Iris pigment epithelial cell (primary cell): ENCODE data around the gene GNG10.
"Not testable (repeated sequence)": the region's sequence is repeated elsewhere in the genome, so short reads cannot be mapped to it uniquely, and the experiment has no call there.

Experiments
- DNase-seq: peaks from one replicate; pipeline ENCODE4 v3.0.0-alpha.2; 2011; ENCODE audit warnings: low read depth

The GNG10 gene

DNA sequence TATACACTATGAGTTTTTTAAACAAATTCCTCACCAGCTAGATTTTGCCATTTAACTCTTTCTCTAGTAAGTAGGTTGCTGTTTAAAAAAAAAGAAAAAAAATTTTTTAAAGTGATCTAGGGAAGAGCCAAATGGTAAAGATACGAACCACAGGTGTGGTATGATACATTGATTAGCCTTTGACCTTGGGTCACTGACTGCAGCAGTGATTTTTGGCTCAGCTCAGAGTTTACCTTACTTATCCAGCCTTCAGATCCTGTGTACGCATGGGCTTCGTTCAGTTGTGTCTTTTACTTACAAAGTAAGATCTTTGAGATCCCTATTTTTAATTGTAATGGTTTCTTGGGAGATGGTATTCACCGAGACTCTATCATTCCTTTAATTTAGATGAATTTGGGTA lies 12.4 kb upstream of the GNG10 start:
- DNase-seq, result no peak

DNA sequence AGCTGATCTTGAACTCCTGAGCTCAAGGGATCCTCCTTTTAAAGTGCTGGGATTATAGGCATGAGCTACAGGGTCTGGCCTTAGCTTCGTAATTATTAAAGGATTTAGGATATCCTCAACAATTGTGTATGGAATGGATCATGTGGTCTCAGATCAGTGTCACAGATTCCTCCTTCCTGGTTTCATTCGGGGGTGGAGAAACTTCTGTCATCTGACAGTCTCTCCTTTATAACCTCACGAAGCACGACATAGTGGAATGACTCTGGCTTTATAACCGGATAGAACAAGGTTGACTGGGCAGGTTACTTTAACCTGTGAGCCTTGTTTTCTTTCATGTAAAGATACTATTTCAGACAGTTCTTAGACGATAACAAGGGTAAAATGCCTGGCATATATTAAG lies 4.4 kb upstream of the GNG10 start:
- DNase-seq, result no peak

DNA sequence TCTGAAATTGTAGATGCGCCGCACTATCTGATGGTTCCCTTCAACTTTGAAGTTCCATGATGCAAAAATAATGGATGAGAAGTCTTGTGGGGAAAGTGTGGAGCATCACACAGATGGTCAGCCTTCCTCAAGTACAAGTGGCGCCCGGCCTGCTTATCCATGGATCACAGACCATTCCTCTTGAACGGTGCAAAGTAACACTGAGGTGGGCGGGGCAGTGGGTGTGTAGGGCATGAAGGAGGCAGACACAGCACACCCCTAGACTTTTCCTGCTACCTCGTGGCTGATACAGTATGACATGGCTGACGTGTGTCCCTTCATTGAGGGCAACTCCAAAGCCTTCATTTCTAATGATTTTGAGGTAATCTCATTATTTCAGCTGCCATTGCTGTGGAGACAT lies 2.5 kb upstream of the GNG10 start:
- DNase-seq, result no peak

DNA sequence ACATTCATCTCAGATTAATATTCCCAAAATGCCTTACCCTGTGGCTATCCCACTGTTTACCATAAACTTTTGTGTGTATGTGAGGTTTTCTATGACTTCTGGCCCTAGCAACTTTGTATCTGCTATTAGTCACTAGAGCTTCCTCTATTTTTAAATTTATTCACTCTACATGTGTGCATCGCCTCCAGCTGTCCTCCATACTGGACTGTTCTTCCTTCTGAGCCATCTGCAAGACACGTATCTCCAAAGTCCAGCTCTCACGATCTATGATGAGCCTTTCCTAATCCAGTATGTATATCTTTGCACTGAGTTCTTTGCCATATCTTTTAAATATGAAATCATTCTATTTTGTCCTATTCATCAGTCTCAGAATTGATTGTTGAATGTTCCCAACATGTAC lies 1.7 kb upstream of the GNG10 start:
- no peak for DNase-seq

DNA sequence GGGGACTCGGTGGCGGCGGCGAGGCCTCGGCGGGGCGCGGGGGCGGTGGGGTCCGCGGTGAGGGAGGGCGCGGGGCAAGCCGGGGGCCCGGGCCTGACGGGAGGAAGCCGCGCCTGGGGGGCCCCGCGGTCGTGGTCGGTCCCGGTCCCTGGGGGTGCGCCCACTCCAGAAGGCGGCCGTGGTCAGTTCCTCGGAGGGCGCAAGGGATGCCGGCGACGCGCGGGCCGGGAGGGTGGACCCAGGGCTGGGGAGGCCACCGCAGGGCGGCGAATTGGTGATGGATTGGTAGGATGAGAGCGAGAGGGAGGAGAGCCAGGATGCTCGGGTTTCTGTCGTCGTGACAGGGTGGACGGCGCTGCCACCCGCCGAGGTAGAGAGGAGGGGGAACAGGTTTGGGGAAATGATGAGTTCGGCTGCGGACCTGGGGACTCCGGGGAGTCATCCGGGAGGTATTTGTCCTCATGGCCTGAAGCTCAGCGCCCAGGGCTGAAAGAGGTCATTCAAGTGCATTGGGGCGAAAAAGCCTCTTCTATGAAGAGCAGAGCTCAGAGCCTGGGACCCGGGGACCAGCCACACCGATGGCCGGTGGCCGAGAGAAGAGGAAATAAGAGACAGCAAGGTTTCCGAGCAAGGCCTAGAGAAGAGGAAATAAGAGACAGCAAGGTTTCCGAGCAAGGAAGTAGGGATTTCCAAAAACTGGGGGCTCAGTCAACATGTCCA lies 557 bp downstream of the GNG10 start:
- DNase-seq, result peak; percentile 34

DNA sequence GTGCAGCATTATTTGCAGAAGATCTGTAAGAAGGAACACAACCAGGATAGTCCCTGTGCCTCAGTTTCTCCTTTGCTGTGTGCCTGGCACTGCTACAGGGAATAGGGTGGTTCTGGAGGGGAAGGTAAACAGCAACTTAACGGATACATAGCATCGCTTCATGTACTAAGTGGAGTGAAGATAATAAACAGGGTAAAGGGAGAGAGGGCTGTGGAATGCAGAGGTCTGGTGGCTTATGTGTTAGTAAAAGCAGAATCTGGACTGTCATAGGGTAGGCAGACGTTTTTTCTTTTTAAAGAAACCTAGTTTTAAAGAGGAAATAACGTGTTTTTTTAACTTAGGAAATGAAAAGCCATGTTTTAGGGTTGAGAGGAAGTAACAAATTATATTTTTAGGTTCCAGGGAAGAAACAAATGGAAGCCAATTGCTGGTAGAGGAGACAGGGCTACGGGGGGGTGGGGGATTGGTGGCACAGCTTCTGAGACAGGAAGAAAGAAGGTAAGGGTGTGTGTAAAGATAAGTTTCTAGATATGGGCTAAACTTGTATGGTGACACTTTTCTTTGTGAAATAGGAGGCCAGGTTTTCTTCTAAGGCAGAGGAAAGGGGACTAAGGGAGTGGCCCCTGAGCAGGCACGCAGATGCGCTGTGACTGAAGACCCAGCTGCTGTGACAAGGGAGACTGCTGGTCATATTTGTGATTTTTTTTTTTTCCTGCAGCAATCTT lies 1.3 kb downstream of the GNG10 start:
- DNase-seq, result peak; percentile 15

DNA sequence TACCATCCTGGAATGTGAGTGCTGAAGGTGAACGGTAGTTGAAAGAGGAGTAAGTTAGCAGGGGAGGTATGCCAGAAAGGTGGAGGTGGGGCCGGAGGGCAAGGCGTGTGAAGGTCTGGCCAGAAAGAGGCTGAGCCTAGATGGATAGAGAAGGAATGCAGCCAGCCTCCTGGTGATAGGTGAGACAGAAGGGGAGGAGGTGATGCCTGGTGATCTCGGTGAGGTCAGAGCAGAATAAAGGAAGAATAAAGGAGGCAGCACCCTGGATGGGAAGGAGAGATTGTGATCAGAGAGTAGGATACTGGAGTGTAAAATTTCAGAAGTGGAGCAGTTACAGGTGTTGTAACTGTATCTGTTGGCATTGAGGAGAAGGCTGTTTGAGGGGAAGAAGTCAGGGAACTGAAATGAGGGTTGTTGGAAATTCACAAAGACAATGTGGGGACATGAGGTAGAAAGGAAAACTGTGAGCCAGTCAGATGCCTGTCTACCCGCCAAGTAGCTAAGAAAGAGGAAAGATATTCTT lies 2.0 kb downstream of the GNG10 start:
- DNase-seq, result no peak

DNA sequence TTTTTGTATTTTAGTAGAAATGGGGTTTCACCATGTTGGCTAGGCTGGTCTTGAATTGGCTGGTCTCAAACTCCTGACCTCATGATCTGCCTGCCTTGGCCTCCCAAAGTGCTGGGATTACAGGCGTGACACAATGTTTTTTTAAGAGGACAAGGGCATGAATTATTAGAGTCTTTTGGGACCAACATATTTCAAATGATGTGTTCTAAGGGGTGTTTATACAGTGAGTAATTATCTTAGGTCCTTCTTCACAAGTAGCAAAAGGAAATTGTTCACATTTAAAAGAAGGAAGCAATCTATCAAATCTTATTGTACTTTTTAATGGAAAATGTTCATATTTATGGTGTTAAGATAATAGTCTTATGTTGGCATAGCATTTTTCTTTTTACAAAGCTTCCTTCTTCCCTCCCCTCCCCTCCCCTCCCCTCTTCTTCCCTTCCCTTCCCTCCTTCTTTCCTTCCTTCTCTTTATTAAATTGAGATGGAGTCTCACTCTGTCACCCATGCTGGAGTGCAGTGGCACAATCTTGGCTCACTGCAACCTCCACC lies 6.7 kb downstream of the GNG10 start:
- DNase-seq, result no peak

DNA sequence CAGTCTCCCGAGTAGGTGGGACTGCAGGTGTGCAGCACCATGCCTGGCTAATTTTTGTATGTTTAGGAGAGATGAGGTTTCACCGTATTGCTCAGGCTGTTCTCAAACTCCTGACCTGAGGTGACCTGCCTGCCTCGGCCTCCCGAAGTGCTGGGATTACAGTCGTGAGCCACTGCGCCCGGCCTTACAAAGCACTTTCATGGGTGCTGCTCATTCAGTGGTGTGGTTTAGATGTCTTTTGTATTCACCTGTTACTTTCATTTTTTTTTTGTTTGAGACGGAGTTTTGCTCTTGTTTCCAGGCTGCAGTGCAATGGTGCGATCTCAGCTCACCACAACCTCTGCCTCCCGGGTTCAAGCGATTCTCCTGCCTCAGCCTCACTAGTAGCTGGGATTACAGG lies 7.2 kb downstream of the GNG10 start:
- not testable (repeated sequence) for DNase-seq

DNA sequence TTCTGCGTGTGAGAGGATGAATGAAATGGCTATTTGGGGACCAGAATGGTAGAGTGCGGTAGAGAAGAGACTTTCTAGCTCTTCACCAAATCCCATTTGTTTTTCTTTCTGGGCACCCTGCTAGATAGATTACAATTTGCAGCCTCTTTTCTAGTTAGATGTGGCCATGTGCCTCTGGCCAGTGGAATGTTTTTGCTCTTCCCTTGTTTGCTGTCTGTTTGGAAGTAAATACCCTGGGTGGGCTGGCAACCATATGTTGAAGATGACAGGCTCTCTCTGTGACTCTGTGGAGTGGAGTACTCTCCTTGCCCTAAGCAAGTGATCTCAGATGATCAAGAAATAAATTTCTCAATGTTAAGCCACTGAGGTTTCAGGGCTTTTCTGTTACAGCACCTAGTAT lies 12.9 kb downstream of the GNG10 start:
- no peak for DNase-seq

DNA sequence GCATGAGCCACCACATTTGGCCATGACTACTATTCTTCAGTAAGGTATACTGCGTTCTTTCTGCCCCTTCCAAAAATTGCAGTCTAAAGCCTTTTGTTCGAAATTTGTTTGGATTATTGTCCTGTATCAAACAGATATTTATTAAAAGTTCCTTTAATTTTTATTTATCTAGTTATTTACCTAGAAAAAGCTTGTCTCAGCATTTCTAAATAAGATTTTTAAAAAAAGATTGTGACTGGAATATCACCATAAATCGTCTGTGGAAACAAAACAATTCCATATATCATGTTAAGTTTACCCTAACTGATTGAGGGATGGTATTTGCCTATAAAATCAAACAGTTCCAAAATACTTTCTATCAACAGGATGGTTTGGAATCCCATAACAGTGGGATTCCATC lies 14.7 kb downstream of the GNG10 start:
- DNase-seq, result no peak

DNA sequence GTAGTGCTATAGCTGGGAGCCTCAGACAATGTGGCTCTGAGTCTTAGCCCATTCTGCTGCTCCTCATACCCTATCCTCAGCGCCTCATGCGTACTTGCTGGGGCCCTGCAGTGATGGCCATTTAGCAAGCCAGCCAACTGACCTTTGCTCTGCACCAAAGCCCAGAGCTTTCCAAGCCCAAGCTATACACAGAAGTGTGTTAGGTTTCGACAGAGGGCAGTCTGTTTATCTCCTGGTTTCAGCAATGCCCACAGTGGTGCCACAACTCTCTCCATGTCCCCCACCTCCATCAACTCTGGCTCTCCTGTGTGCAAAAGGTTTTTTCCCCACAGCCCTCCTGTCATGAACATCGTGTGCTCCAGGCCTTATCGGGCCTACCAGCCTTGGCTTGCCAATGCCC lies 16.9 kb downstream of the GNG10 start:
- no peak for DNase-seq

DNA sequence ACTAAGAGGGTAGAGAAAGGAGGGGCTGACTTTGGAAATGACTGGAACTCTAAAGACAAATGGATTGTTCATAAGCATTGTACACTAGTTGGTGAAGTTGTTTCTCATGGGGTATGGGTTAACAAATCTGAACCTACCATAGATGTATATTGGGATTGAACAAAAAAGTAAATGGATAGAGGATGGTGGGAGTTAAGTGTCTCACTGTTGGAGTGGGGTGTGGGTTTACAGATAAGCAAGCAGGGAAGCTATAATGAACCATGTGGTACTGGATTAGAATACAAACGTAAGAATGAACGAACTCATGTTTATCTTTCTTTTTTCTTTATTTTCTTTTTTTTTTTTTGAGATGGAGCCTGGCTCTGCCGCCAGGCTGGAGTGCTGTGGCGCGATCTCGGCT lies 17.8 kb downstream of the GNG10 start:
- DNase-seq, result no peak

DNA sequence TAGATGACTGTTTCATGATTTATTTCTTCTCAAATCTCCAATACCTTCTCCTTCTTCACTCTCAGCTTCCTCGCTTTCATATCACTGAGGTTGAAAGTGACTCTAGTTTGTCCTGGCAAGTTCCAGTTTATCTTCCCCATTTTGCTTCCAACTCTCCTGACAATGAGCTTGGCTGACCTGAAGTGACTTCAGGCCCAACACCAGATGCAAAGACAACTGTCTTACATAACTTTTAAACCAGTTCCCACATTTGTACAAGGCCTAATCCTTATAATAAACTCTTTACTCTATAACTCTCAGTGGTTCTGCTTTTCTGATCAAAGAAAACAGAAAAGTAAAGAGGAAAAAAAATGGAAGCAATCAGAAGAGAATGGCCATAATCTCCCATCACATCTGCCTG lies 22.0 kb downstream of the GNG10 start:
- DNase-seq, result no peak

DNA sequence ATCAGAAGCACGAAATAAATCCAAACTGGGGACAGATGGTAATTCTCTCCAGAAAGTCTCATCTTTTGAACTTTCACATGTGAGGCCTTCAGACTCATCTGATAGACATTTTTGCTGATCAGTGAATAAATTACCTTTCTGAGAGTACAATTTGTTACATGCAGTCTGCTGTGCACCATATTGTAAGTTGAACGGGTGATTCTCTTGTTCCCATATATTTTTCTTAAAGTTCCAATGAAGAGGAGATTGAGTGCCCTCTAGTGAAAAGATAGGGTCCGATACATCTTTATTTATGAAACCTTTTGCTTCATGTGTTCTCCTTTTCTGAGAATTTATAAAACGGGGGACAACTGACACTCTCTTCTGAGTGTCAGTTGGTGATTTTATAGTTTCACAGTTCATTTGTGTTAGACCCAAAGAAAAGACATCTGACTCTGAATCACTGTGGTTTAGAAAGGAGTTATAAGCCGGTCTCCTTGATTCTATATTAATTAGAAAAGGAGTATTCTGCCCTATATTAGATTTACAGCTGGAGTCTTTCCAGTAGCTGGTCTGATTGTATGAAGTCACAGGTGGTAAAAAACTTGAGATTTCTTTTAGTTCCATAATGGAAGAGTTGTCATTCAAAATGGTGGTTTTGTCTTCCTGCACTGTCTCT lies 30.4 kb downstream of the GNG10 start:
- DNase-seq, result peak; percentile 52

DNA sequence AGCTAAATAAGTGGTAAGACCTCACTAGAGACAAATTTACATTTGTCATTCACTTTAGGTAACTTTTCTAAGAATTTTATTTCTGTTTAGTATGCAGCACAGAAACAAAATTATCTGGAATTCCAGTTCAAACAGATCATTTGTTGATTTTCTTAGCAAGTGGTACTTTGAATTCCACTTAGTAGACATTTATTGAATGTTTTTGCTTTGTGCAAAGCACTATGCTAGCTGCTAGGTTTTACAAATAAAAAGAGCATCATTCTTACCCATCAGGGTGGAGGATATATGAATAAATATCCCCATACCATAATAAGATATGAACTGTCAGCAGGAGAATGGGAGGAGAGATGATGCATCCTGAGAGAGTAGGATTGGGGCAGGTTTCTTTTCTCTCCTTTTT lies 35.4 kb downstream of the GNG10 start:
- no peak for DNase-seq

DNA sequence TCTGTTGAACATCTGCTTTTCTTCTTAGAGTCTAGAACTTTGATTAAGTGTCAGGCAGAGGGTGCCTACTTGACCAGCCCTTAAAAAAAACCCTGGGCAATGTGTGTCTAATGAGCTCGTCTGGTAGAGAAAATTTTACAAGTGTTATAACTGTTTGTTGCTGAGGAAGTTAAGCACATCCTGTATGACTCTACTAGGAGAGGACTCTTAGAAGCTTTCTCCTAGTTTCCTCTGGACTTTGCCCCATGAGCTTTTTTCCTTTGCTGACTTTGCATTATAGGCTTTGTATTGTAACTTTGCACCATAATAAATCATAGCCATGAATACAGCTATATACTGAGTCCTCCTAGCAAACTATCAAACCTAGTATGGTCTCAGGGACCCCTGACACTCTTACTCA lies 39.4 kb downstream of the GNG10 start:
- DNase-seq, result no peak

DNA sequence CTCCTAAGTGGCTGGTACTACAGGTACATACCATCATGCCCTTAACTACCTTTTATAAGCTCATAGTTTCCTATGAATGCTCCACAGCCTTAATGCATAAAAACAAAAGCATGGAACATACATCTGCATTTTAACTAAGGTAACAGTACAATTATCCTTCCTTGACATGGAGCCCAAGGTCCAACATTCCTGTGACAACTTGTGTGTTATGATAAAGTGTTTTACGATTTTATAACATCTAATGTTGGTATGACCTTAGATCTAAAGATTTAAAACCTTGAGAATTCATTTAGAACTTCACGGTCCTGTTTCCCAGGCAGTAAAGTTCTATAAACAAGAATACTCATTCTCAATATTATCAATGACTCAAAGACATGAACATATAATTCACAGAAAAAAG lies 43.1 kb downstream of the GNG10 start:
- no peak for DNase-seq

DNA sequence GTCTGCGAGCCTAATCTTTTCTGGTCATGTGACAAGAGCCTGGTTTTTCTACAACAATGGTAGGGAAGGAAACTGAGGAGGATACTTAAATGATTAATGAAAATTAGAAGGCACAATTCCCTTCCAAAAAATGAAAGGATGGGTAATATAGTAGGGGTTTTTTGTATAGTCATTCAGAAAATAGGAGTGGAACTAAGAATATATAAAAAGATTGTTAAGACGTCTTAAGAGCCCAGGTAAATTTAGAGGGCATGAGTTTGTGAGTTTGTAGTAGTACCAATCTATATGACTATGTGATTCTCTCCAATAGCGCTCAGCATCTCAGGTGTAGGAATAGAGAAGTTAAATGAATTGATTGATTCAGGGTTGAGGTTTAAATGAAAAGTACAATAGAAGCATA lies 50.1 kb downstream of the GNG10 start:
- DNase-seq, result no peak

DNA sequence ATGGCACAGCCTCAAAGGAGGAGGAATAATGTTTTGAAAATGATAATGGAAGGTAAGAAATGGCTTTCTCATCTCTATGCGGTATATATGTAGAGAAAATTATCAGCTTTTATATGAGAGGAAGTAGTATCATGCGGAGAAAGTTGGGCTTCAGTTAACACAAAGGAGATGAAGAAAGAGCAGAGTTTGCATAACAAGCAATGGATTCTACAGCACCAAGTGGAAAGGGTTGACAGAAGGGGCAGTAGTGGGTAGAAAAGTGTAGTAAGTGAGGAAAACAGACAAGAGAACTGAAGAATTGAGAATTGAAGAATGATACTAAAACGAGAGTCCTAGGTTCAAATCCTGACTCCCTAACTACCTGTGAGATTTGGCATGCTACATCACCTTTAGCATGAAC lies 51.0 kb downstream of the GNG10 start:
- DNase-seq, result no peak

DNA sequence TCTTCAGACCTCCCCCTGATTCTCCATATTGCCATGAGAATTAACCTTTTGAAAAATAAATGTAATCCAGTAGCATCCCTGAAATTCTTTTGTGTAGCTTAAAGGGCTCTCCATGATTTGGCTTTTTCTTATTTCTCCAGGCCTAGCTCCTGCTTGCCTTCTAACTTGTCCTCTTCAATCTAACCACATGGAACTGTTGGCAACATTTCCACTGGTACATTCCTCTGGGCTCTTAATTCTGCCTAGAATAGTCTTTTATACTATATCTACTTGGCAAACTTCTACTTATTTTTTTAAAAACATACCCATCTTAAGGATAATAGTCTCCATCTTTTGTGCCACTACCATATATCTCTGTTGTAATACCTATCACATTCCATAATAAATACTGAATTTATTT lies 54.1 kb downstream of the GNG10 start:
- DNase-seq, result no peak

DNA sequence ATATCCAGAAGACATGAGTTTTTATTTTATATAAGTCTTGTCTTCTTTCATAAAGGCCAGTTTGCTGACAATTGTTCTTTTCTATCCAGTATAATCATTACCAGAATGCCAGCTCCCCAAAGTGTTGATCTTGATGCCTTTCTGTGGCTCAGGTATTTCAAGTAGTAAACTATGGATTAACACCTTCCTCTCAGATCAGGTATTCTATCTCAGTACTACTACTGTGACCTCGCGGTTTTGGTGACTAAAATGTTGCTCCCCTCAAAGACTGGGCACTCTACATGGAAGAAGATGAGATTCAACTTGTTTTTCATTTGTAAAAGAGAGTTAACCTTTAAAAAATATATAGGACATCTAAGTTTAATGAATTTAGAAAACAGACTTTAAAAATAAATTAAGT lies 58.1 kb downstream of the GNG10 start:
- no peak for DNase-seq
